SK-N-SH treated with all-trans-retinoic acid at 6 μM for 48 hours (cell line): ENCODE results near the gene DCBLD1.

Experiments used
- ATAC-seq: fragments of 200-7000 bp; cut with Tn5 transposase; 3 replicates; pipeline ENCODE4 v1.9.1; 2020; ENCODE audit warnings: mild to moderate bottlenecking, moderate library complexity
- ARNTL ChIP-seq: fragments of 450-650 bp; formaldehyde crosslinking; IDR thresholded peaks from 2 replicates; pipeline ENCODE4 v1.5.0; 2020; ENCODE audit warnings: low read depth, mild to moderate bottlenecking, moderate library complexity, borderline replicate concordance
- CREB5 ChIP-seq: fragments of 250-450 bp; sonication (Bioruptor Pico); IDR thresholded peaks from 2 replicates; pipeline ENCODE4 v1.5.1; 2020; ENCODE audit warnings: low read depth, mild to moderate bottlenecking, moderate library complexity
- ESRRG ChIP-seq: fragments of 250-450 bp; sonication (Bioruptor Pico); IDR thresholded peaks from 2 replicates; pipeline ENCODE4 v1.6.1; 2021; ENCODE audit warnings: mild to moderate bottlenecking
- GLIS3 ChIP-seq: fragments of 250-450 bp; sonication (Bioruptor Pico); IDR thresholded peaks from 2 replicates; pipeline ENCODE4 v1.5.0; 2020; ENCODE audit warnings: mild to moderate bottlenecking, moderate library complexity
- OSR1 ChIP-seq: fragments of 250-450 bp; sonication (Bioruptor Pico); IDR thresholded peaks from 2 replicates; pipeline ENCODE4 v1.8.0; 2022; ENCODE audit warnings: moderate library complexity, mild to moderate bottlenecking, inconsistent platforms
- PATZ1 ChIP-seq: fragments of 250-450 bp; sonication (Bioruptor Pico); IDR thresholded peaks from 2 replicates; pipeline ENCODE4 v1.8.0; 2020; ENCODE audit warnings: mild to moderate bottlenecking, moderate library complexity, borderline replicate concordance
- POU6F1 ChIP-seq: fragments of 250-450 bp; sonication (Bioruptor Pico); IDR thresholded peaks from 2 replicates; pipeline ENCODE4 v1.8.0; 2021; ENCODE audit warnings: low read depth, mild to moderate bottlenecking, moderate library complexity, borderline replicate concordance
- PPARA ChIP-seq: fragments of 250-450 bp; sonication (Bioruptor Pico); IDR thresholded peaks from 2 replicates; pipeline ENCODE4 v1.5.0; 2020; ENCODE audit warnings: mild to moderate bottlenecking, borderline replicate concordance
- RARB ChIP-seq: fragments of 250-450 bp; sonication (Bioruptor Pico); IDR thresholded peaks from 2 replicates; pipeline ENCODE4 v1.8.0; 2021; ENCODE audit warnings: mild to moderate bottlenecking, moderate library complexity
- SNAI2 ChIP-seq: fragments of 250-450 bp; sonication (Bioruptor Pico); IDR thresholded peaks from 2 replicates; pipeline ENCODE4 v1.5.0; 2020; ENCODE audit warnings: mild to moderate bottlenecking, moderate library complexity
- TCF4 ChIP-seq: fragments of 250-450 bp; sonication (Bioruptor Pico); IDR thresholded peaks from 2 replicates; pipeline ENCODE4 v1.8.0; 2021; ENCODE audit warnings: mild to moderate bottlenecking, moderate library complexity, borderline replicate concordance
- TOX ChIP-seq: fragments of 250-450 bp; sonication (Bioruptor Pico); IDR thresholded peaks from 2 replicates; pipeline ENCODE4 v1.8.0; 2021; ENCODE audit warnings: mild to moderate bottlenecking, moderate library complexity, borderline replicate concordance
- TSHZ2 ChIP-seq: fragments of 250-450 bp; sonication (Bioruptor Pico); IDR thresholded peaks from 2 replicates; pipeline ENCODE4 v1.5.0; 2020; ENCODE audit warnings: mild to moderate bottlenecking, moderate library complexity
- ZC3H10 ChIP-seq: fragments of 250-450 bp; sonication (Bioruptor Pico); IDR thresholded peaks from 2 replicates; pipeline ENCODE4 v1.5.1; 2021; ENCODE audit warnings: mild to moderate bottlenecking, moderate library complexity
- ZFP3 ChIP-seq: fragments of 250-450 bp; sonication (Bioruptor Pico); IDR thresholded peaks from 2 replicates; pipeline ENCODE4 v1.5.0; 2020; ENCODE audit warnings: mild to moderate bottlenecking, moderate library complexity
- ZFP30 ChIP-seq: fragments of 450-650 bp; formaldehyde crosslinking; IDR thresholded peaks from 2 replicates; pipeline ENCODE4 v1.5.0; 2022; ENCODE audit warnings: mild to moderate bottlenecking, moderate library complexity
- ZNF565 ChIP-seq: fragments of 450-650 bp; formaldehyde crosslinking; conservative IDR thresholded peaks from 2 replicates; pipeline ENCODE4 v1.5.0; 2020; ENCODE audit warnings: low read depth, mild to moderate bottlenecking, moderate library complexity
- ZNF8 ChIP-seq: fragments of 450-650 bp; formaldehyde crosslinking; IDR thresholded peaks from 2 replicates; pipeline ENCODE4 v1.5.0; 2020; ENCODE audit warnings: mild to moderate bottlenecking, moderate library complexity

The DCBLD1 gene

GRCh38 chr6:117482240-117483003 lies at the start of gene DCBLD1:
Gene DCBLD1, plus strand, starts transcription at chr6:117482674. Its CDS starts 108 bp downstream, at chr6:117482782.
- TF ChIP-seq ESRRG (CRISPR knock-in tag) (no peak), GLIS3 (CRISPR knock-in tag) (no peak), TSHZ2 (CRISPR knock-in tag) (no peak), SNAI2 (CRISPR knock-in tag) (no peak), ZNF565 (CRISPR knock-in tag) (no peak), ZFP3 (CRISPR knock-in tag) (no peak), PPARA (CRISPR knock-in tag) (no peak), PATZ1 (CRISPR knock-in tag) (no peak), ARNTL (CRISPR knock-in tag) (no peak), RARB (CRISPR knock-in tag) (no peak), POU6F1 (CRISPR knock-in tag) (no peak), TCF4 (CRISPR knock-in tag) (no peak), ZNF8 (CRISPR knock-in tag) (no peak), CREB5 (no peak), ZC3H10 (CRISPR knock-in tag) (no peak), ZFP30 (CRISPR knock-in tag) (no peak), TOX (CRISPR knock-in tag) (no peak), OSR1 (no peak)
- TF ChIP-seq, all 23 proteins: peak for 0
- peak; percentile 83 for ATAC-seq

GRCh38 chr6:117440706-117441525 lies 41.6 kb upstream of the DCBLD1 start:
- TF ChIP-seq TOX (CRISPR knock-in tag) (peak; percentile 15; the same call in 1 of the 2 replicates), ZC3H10 (CRISPR knock-in tag) (0 out of 2 replicates have a peak, but pooled peaks have one; percentile 16), TSHZ2 (CRISPR knock-in tag) (no peak), RARB (CRISPR knock-in tag) (no peak)
- peak; percentile 93 for ATAC-seq
